Right forelimb (tissue), 1 donor: ENCODE measurements around the gene PCDHGA1.
"Not testable (repeated sequence)": the region's sequence is repeated elsewhere in the genome, so short reads cannot be mapped to it uniquely, and the experiment has no call there.

ENCODE experiments used
- DNase-seq: peaks from one replicate; pipeline ENCODE4 v3.0.0-alpha.2; 2018

Gene PCDHGA1

DNA sequence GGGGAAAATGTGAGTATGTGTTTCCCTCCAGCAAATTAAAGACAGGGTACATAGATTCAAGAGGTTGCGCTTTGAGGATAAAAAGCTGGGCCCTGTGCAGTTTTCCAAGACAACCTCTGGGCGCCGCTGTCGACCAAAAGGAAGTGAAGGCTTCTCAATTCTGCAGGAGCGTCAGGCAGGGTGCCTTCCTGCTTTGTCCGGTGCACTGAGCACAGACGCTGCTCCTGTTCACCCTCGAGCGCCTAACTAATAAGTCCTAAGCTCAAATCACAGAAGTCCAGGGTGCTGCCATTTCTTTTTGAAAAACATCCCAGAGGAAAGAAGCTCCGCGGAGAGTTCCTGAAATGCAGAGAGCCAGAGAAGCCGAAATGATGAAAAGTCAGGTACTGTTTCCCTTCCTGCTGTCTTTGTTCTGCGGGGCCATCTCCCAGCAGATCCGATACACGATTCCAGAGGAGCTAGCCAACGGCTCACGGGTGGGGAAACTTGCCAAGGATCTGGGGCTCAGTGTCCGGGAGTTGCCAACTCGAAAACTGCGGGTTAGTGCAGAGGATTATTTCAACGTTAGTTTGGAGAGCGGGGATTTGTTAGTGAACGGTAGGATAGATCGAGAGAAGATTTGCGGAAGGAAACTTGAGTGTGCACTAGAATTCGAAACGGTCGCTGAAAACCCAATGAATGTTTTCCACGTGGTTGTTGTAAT lies 19.8 kb downstream of the PCDHGA1 start, which contains the start of gene PCDHGB1:
PCDHGB1 (plus strand) TSS at position 183 of the 703 bp plus-strand sequence; CDS start at position 345, 162 bp downstream.
- DNase-seq, result no peak

GRCh38 chr5:141351591-141351990 lies 21.3 kb downstream of the PCDHGA1 start:
- no peak for DNase-seq

DNA sequence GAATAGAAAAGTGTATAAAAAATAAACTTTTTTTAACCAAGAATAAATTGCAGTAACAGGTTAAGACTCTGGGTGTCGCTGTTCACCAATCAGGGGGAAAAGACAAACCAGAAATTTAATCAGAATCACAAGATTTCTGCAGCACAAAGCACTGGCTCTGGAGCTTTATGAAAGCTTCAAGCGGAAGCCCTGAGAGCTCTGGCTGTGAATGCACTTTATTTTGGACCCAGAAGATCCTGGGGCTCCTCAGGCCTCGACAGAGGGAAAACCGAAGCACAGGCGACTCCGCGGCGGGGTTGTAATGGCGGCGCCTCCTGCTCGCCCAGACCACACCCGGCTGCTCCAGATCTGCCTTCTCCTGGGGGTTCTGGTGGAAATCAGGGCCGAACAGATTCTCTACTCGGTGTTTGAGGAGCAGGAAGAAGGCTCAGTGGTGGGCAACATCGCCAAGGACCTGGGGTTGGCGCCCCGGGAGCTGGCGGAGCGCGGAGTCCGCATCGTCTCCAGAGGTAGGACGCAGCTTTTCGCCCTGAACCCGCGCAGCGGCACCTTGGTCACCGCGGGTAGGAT lies 24.7 kb downstream of the PCDHGA1 start, which contains the start of gene PCDHGA4:
PCDHGA4 (plus strand) TSS at position 122 of the 570 bp plus-strand sequence; CDS start at position 209, 87 bp downstream.
- no peak for DNase-seq

GRCh38 chr5:141355641-141356040 lies 25.3 kb downstream of the PCDHGA1 start:
- no peak for DNase-seq

- no peak for DNase-seq
These were observed 25.8 kb downstream of the PCDHGA1 start for GRCh38 chr5:141356133-141356532.

GRCh38 chr5:141356950-141357349 lies 26.6 kb downstream of the PCDHGA1 start:
- no peak for DNase-seq

GRCh38 chr5:141359790-141360426 lies 29.6 kb downstream of the PCDHGA1 start, which contains the start of gene PCDHGB2:
PCDHGB2 (plus strand) TSS chr5:141359994; CDS start chr5:141360136, 142 bp downstream.
- no peak for DNase-seq

DNA sequence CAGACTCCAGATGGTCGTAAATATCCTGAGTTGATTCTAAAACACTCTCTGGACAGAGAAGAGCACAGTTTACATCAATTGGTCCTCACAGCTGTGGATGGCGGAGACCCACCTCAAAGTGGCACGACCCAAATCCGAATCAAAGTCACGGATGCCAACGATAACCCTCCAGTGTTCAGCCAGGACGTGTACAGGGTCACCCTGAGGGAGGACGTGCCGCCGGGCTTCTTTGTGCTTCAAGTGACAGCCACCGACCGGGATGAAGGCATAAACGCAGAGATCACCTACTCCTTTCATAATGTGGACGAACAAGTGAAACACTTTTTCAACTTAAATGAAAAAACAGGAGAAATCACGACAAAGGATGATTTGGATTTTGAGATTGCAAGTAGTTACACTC lies 30.4 kb downstream of the PCDHGA1 start:
- no peak for DNase-seq

- DNase-seq, result no peak
These were observed 32.4 kb downstream of the PCDHGA1 start for GRCh38 chr5:141362719-141363118.

GRCh38 chr5:141363952-141364660 lies 33.8 kb downstream of the PCDHGA1 start, which contains the start of gene PCDHGA5:
PCDHGA5 (plus strand) TSS chr5:141364162; CDS start chr5:141364331, 169 bp downstream.
- DNase-seq, result no peak

GRCh38 chr5:141366016-141366896 lies 35.9 kb downstream of the PCDHGA1 start:
- no peak for DNase-seq

GRCh38 chr5:141369994-141370848 lies 39.9 kb downstream of the PCDHGA1 start, which contains the start of gene PCDHGB3:
PCDHGB3 (plus strand) TSS chr5:141370242; CDS start chr5:141370395, 153 bp downstream.
- DNase-seq, result no peak

GRCh38 chr5:141371572-141372475 lies 41.5 kb downstream of the PCDHGA1 start:
- DNase-seq, result no peak

DNA sequence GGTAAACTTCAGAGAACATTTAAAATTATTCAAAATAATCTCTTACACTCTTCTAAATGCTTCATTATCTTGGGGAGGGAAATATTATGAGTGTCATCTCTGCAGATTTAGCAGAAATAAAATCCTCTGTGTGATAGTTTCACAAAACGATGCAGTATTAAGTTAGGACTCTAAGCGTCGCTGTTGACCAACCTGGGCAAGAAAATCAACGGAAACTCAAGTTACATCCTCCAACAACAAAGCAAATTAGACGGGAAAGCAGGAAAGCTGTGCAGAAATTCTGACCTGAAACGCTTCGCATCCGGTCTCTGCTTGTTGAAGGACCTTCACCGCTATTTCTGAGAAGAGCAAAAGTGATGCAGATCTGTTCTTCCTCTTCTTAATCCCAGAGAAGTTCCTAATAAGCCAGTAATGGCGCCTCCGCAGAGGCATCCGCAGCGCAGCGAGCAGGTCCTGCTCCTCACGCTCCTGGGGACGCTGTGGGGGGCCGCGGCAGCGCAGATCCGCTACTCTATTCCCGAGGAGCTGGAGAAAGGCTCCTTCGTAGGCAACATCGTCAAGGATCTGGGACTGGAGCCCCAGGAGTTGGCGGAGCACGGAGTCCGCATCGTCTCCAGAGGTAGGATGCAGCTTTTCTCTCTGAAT lies 43.5 kb downstream of the PCDHGA1 start, which contains the start of gene PCDHGA6:
PCDHGA6 (plus strand) TSS at position 219 of the 645 bp plus-strand sequence; CDS start at position 412, 193 bp downstream.
- no peak for DNase-seq

DNA sequence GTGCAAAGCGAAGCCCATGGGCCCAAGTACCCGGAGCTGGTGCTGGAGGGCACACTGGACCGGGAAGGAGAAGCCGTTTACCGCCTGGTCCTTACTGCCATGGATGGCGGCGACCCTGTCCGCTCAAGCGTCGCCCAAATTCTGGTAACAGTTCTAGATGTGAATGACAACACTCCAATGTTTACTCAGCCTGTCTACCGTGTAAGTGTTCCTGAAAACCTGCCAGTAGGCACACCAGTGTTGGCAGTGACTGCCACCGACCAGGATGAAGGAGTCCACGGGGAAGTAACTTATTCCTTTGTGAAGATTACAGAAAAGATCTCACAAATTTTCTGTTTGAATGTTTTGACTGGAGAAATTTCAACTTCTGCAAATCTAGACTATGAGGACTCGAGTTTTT lies 44.3 kb downstream of the PCDHGA1 start:
- DNase-seq, result no peak

- DNase-seq, result not testable (repeated sequence)
These were observed 45.3 kb downstream of the PCDHGA1 start for GRCh38 chr5:141375444-141376155.

GRCh38 chr5:141382469-141383294 lies 52.4 kb downstream of the PCDHGA1 start, which contains the start of gene PCDHGA7:
PCDHGA7 (plus strand) TSS chr5:141382742; CDS start chr5:141382900, 158 bp downstream.
- DNase-seq, result no peak
